Daoy (cell line): ENCODE data around the gene POTEG. TPM values are rescaled to one million over a fixed set of nuclear protein-coding genes. Genes with fewer than 3 reads are reported as not detected.
A peak's percentile ranks its signal among the peaks of the same experiment; 100 is the strongest.
"Not testable (repeated sequence)": the region's sequence is repeated elsewhere in the genome, so short reads cannot be mapped to it uniquely, and the experiment has no call there.

Source experiments
- DNase-seq: peaks from one replicate; pipeline ENCODE4 v3.0.0-alpha.2; 2015; ENCODE audit warnings: low read depth
- total RNA-seq: library from RNA; depleted of rRNA; stranded (reverse); fragments of >200 nt; shearing (Covaris generic); gene quantifications from 2 replicates; pipeline ENCODE4 v1.2.3, GENCODE V29; 2014

POTEG gene
- total RNA-seq, 1 experiment from 2014 or later: 0.34 TPM

DNA sequence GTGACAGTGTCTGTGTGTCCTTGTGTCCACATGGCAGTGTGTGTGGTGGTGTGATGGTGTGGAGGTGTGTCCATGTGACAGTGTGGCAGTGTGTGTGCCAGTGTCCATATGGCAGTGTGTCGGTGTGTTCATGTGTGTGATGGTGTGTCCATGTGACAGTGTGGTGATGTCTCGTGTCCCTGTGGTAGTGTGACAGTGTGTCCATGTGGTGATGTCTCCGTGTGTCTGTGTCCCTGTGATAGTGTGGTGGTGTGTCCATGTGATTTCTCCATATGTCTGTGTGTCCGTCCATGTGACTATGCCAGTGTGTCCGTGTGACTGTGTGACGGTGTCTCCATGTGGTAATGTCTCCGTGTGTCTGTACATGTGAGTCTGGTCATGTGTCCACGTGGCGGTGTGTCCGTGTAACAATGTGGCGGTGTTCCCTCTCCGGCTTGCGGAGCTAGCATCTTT, 59.7 kb downstream of the POTEG start:
- not testable (repeated sequence) for DNase-seq

DNA sequence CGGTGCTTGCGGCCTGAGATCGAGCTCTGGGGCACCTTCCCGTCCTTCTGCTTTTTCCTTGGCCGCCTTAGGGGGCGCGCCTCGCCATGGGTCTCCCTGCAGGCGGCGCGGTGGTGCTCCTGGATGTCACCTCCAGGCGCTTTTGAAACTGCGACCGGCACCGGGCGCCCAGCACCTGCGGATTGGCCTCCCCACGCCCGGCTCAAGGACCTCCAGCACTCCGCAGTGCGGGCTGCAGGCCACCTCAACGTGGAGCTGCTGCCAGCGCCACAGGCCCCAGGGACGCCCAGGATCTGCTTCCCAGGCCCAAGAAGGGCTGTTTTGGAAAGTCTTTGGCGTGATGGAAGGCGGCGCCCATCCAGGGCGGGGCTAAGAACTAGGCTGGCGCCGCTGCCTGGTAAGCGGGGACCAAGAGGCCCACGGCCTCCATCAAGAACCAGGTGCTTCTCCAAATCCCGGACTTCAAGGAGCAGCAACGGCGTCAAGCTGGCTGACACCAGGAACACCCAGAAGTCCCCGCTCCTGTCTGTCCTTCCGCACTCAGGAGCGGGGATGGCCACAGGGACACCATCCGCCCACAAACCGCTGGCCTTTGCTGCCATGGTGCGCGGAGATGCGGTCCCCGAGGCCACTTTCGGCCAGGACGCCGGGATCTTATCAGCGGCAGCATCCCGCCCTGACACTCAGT, 61.2 kb downstream of the POTEG start:
- peak; percentile 53 for DNase-seq

DNA sequence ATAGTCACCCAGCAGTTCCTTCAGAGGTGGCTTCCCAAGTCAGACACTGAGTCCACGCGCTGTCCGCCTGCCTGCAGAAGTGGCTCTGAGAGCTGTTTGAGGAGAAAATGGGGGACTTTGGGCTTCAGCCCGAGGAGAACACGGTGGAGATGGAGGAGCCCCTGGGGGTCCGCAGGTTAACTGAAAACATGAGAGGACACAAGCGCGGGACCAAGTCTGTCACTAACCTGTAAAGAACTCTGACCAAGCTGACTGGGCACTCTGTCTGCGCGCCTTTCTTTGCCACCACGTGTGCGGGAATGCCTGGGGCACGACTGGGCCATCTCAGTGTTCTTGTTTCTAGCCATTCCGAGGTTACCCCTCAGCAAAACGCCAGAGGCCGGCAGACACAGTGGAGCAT, 62.4 kb downstream of the POTEG start:
- not testable (repeated sequence) for DNase-seq

DNA sequence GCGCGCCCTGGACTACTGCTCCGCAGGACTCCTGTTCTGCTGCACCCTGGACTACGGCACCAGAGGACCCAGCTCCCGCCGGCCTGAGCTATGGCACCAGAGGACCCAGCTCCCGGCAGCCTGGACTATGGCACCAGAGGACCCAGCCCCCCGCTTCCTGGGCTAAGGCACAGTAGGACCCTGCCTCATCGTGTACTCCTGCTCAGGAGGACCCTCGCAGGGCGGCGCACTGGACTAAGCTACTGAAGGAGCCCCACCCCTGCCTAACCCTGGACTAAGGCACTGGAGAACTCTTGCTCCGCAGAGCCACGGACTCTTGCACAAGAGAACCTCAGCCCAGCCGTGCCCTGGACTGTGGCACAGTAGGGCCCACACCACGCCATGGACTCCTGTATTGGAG, 71.3 kb downstream of the POTEG start:
- not testable (repeated sequence) for DNase-seq

DNA sequence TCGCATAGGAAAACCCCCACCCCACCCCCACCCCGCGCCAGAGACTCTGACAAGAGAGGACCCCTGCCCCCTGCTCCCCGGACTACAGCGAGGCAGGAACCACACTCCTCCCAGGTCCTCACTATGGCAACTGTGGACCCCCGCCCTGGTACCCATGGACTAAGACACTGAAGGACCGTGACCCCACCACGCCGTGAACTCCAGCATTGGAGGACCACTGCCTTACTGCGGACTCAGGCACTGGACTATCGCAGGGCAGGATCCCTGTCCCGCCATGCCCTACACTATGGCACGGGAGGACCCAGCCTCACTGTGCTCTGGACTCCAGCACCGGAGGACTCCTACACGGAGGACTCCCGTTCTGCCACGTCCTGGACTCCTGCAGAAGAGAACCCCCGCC, 71.8 kb downstream of the POTEG start:
- DNase-seq: not testable (repeated sequence)

DNA sequence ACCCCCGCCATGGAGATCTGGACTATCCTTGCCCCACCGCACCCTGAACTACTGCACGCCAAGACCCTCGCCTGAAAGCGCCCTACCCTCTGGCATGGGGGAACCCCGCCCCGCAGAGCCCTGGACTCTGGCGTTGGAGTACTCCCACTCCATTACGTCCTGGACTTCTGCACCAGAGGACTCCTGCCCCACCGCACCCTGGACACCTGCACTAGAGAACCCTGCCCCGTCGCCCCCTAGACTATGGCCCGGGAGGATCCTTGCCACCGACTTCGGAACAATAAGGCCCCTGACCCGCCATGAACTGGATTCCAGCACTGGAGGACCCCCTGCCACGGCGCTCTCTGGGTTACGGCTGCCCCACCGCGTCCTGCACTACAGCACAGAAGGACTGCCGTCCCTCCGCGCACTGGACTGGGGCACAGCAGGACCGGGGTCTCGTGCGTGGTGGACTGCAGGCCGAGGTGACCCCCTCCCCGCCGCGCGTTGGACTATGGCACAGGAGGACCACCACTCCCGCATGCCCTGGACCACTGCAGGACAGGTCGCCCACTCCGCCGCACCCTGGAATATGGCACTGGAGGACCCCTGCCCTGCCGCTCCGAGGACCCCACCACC, 72.4 kb downstream of the POTEG start:
- DNase-seq: not testable (repeated sequence)

DNA sequence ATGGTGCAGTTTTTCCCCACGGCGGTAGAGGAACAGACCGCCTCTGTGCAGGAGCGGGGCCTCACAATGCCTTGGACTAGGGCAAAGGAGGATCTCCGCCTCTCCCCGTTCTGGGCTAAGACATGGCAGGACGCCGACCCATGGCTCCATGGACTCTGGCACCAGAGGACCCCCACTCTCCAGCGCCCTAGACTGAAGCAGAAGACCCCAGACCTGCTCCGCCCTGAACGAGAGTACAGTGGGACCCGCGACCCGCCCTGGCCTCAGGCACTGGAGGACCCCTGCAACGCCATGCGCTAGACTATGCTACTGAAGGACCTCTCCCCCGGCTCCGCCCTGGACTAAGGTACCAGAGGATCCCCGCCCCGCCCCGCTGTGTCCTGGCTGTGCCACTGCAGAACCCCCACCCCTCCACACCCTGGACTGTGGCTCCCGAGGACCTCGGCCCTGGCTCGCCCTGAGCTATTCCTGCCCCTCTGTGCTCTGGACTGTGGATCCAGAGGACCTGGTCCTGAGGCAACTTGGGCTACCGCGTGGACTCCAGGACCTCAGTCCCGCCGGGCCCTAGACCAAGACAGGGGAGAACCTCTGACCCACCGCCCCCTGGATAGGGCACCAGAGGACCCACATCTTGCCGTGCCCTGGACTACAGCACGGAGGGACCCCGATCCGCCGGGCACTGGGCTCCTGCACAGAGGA, 73.1 kb downstream of the POTEG start:
- DNase-seq: not testable (repeated sequence)
